GM23338 (cell line): ENCODE measurements around the gene SHISA6. TPM values are rescaled to one million over a fixed set of nuclear protein-coding genes. Genes with fewer than 3 reads are reported as not detected.

Experiments used
- ATAC-seq: fragments of 200-7000 bp; cut with Tn5 transposase; 3 replicates; pipeline ENCODE4 v1.9.1; 2020
- DNase-seq: peaks from one replicate; pipeline ENCODE4 v3.0.0-alpha.2; 2015; ENCODE audit warnings: low spot score
- H2AFZ ChIP-seq: fragments of 200-600 bp; sonication (generic); 2 replicates; pipeline ENCODE4 v1.8.0; 2016; ENCODE audit warnings: antibody characterized with exemption, mild to moderate bottlenecking, moderate library complexity
- H3F3A ChIP-seq: fragments of 200-600 bp; sonication (generic); replicated peaks from 2 replicates; pipeline ENCODE4 v1.8.0; 2017; ENCODE audit warnings: antibody characterized with exemption, mixed run types, low read depth
- H3K27ac ChIP-seq: fragments of 200-600 bp; sonication (generic); 2 replicates; pipeline ENCODE4 v1.6.1; 2016; ENCODE audit warnings: low read depth
- H3K27me3 ChIP-seq: fragments of 200-600 bp; sonication (generic); 2 replicates; pipeline ENCODE4 v1.8.0; 2016; ENCODE audit warnings: mild to moderate bottlenecking, mixed run types, moderate library complexity; ENCODE audit not compliant: insufficient read depth
- H3K36me3 ChIP-seq: fragments of 200-600 bp; sonication (generic); 2 replicates; pipeline ENCODE4 v1.8.0; 2016; ENCODE audit warnings: mild to moderate bottlenecking; ENCODE audit not compliant: insufficient read depth
- H3K4me1 ChIP-seq: fragments of 200-600 bp; sonication (generic); 2 replicates; pipeline ENCODE4 v1.8.0; 2016; ENCODE audit warnings: mild to moderate bottlenecking, moderate library complexity; ENCODE audit not compliant: insufficient read depth
- H3K4me2 ChIP-seq: fragments of 200-600 bp; sonication (generic); 2 replicates; pipeline ENCODE4 v1.7.1; 2017; ENCODE audit warnings: mixed run types
- H3K4me3 ChIP-seq: fragments of 200-600 bp; sonication (generic); 2 replicates; pipeline ENCODE4 v1.6.1; 2016; ENCODE audit warnings: mixed run types
- H3K79me2 ChIP-seq: fragments of 200-600 bp; sonication (generic); replicated peaks from 2 replicates; pipeline ENCODE4 v1.8.0; 2017; ENCODE audit warnings: mild to moderate bottlenecking; ENCODE audit not compliant: insufficient read depth
- H3K9me2 ChIP-seq: fragments of 200-600 bp; sonication (generic); 2 replicates; pipeline ENCODE4 v1.8.0; 2017; ENCODE audit not compliant: insufficient read depth
- H4K20me1 ChIP-seq: fragments of 200-600 bp; sonication (generic); replicated peaks from 2 replicates; pipeline ENCODE4 v1.8.0; 2017; ENCODE audit warnings: mild to moderate bottlenecking; ENCODE audit not compliant: insufficient read depth
- H3K27ac Mint-ChIP-seq: 2 replicates; pipeline ENCODE4 v1.8.0; 2020; ENCODE audit warnings: inconsistent platforms, mild to moderate bottlenecking, moderate library complexity, mixed read lengths
- H3K27me3 Mint-ChIP-seq: 3 replicates; pipeline ENCODE4 v1.8.0; 2022; ENCODE audit warnings: low read depth, mild to moderate bottlenecking, moderate library complexity, mixed read lengths, inconsistent platforms; ENCODE audit not compliant: insufficient read depth, poor library complexity
- H3K36me3 Mint-ChIP-seq: 3 replicates; pipeline ENCODE4 v1.8.0; 2021; ENCODE audit warnings: low read depth, mild to moderate bottlenecking, inconsistent platforms, moderate library complexity, mixed read lengths
- H3K4me1 Mint-ChIP-seq: 3 replicates; pipeline ENCODE4 v1.8.0; 2020; ENCODE audit warnings: mild to moderate bottlenecking, inconsistent platforms, mixed read lengths
- H3K4me3 Mint-ChIP-seq: 3 replicates; pipeline ENCODE4 v1.8.0; 2021; ENCODE audit warnings: moderate library complexity, mild to moderate bottlenecking, inconsistent platforms, mixed read lengths
- H3K9me3 Mint-ChIP-seq: 3 replicates; pipeline ENCODE4 v1.8.0; 2020; ENCODE audit warnings: moderate library complexity, mild to moderate bottlenecking, inconsistent platforms, mixed read lengths
- CREB1 ChIP-seq: fragments of 250-450 bp; sonication (Bioruptor Pico); IDR thresholded peaks from 2 replicates; pipeline ENCODE4 v1.5.0; 2020; ENCODE audit warnings: low read depth, mild to moderate bottlenecking, moderate library complexity
- EZH2phosphoT487 ChIP-seq: fragments of 200-600 bp; sonication (generic); IDR thresholded peaks from one replicate; pipeline ENCODE4 v1.8.1; 2018; ENCODE audit warnings: antibody characterized with exemption; ENCODE audit not compliant: unreplicated experiment
- JUNB ChIP-seq: IDR thresholded peaks from one replicate; pipeline ENCODE4 v1.6.1; 2016; ENCODE audit warnings: antibody characterized with exemption; ENCODE audit not compliant: unreplicated experiment
- NANOG ChIP-seq: IDR thresholded peaks from 2 replicates; pipeline ENCODE4 v1.6.1; 2016; ENCODE audit warnings: antibody characterized with exemption, borderline replicate concordance
- POLR2AphosphoS5 ChIP-seq: IDR thresholded peaks from 2 replicates; pipeline ENCODE4 v1.6.1; 2016; ENCODE audit warnings: antibody characterized with exemption, low read depth
- STAT1 ChIP-seq: IDR thresholded peaks from one replicate; pipeline ENCODE4 v1.6.1; 2016; ENCODE audit warnings: antibody characterized with exemption; ENCODE audit not compliant: unreplicated experiment
- ZNF114 ChIP-seq: fragments of 250-450 bp; sonication (Bioruptor Pico); IDR thresholded peaks from 2 replicates; pipeline ENCODE4 v1.5.0; 2020; ENCODE audit warnings: mild to moderate bottlenecking, moderate library complexity
- polyA plus RNA-seq: library from polyadenylated mRNA; unstranded; fragments of >200 nt; fragmentation: Nextera tagmentation; extraction: Ambion mirVana; gene quantifications from 2 replicates; pipeline ENCODE4 v1.2.1, GENCODE V29; 2016
- total RNA-seq: library from RNA; depleted of rRNA; stranded (reverse); fragments of >200 nt; shearing (Covaris generic); gene quantifications from 2 replicates; pipeline ENCODE4 v1.2.3, GENCODE V29; 2014
- TF ChIP-seq, protein P1 (sequence below): fragments of 250-450 bp; sonication (Bioruptor Pico); IDR thresholded peaks from 2 replicates; pipeline ENCODE4 v1.5.0; 2020; ENCODE audit warnings: mild to moderate bottlenecking, moderate library complexity
- TF ChIP-seq, protein P2 (sequence below): IDR thresholded peaks from 2 replicates; pipeline ENCODE4 v1.6.1; 2016; ENCODE audit warnings: antibody characterized with exemption

SHISA6 gene
- total and polyA plus RNA-seq, 2 experiments from 2014 or later, result 0.52 TPM; not detected in 1

- no peaks in the 10 kb centered on the region for H3K79me2 ChIP-seq
- no peaks in the 10 kb centered on the region for H3K9me2 ChIP-seq
- Mint-ChIP-seq H3K27me3 (peaks cover 4% of the 10 kb centered on the region), H3K36me3 (peaks cover 37% of the 10 kb centered on the region), H3K9me3 (peaks cover 98% of the 10 kb centered on the region), H3K27ac (no peak overlapping the region), H3K4me1 (no peaks in the 10 kb centered on the region), H3K4me3 (no peak overlapping the region)
- TF ChIP-seq POLR2AphosphoS5, result no peak
- H3K36me3 ChIP-seq, result 0 out of 2 replicates have a peak, but pooled peaks cover 9% of the 10 kb centered on the region
- no peak for ATAC-seq
- H3K4me2 ChIP-seq, result no peak overlapping the region
- H3K4me3 ChIP-seq, result no peak overlapping the region
- no peaks in the 10 kb centered on the region for H3F3A ChIP-seq
- no peak overlapping the region for H3K27ac ChIP-seq
- H3K27me3 ChIP-seq, result no peaks in the 10 kb centered on the region
- no peak for DNase-seq
- no peaks in the 10 kb centered on the region for H3K4me1 ChIP-seq
- H4K20me1 ChIP-seq, result no peaks in the 10 kb centered on the region
- no peak overlapping the region for H2AFZ ChIP-seq
These were observed 78.9 kb downstream of the SHISA6 start for GRCh38 chr17:11319894-11320293.

DNA sequence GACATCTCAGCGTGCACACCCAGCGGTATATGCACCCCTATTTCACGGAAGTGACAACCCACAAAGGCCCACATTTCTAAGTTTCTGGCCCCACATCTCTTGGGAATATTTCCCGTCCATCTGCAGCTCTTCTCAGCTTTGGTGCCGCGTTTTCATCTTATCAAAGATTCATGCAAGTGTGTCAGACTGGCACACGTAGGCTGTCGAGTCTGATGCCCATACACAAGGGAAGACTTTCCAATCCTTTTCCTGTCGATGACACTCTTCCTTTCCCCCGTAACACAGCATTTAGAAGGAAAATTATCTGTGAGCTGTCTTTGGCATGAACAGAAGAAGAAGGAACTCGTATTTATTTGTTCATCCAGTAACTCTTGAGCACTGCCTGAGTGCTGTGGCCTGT is 83.0 kb downstream of the SHISA6 start:
- Mint-ChIP-seq H3K4me3 (no peak overlapping the region), H3K9me3 (peaks cover 97% of the 10 kb centered on the region), H3K27me3 (peaks cover 4% of the 10 kb centered on the region), H3K27ac (no peak overlapping the region), H3K4me1 (no peaks in the 10 kb centered on the region), H3K36me3 (peaks cover 37% of the 10 kb centered on the region)
- H3F3A ChIP-seq, result no peaks in the 10 kb centered on the region
- no peaks in the 10 kb centered on the region for H3K9me2 ChIP-seq
- no peaks in the 10 kb centered on the region for H4K20me1 ChIP-seq
- no peak overlapping the region for H2AFZ ChIP-seq
- H3K36me3 ChIP-seq, result 0 out of 2 replicates have a peak, but pooled peaks cover 14% of the 10 kb centered on the region
- H3K27me3 ChIP-seq, result no peaks in the 10 kb centered on the region
- H3K79me2 ChIP-seq, result no peaks in the 10 kb centered on the region
- no peaks in the 10 kb centered on the region for H3K4me1 ChIP-seq
- ATAC-seq (no peak), DNase-seq (no peak)
- H3K4me2 ChIP-seq, result no peak overlapping the region
- TF ChIP-seq STAT1, result no peak
- TF ChIP-seq EZH2phosphoT487, result no peak
- TF ChIP-seq CREB1, result no peak
- TF ChIP-seq ZNF114 (CRISPR knock-in tag), result no peak
- TF ChIP-seq POLR2AphosphoS5, result no peak
- TF ChIP-seq JUNB, result no peak
- H3K4me3 ChIP-seq, result no peak overlapping the region
- no peak overlapping the region for H3K27ac ChIP-seq

DNA sequence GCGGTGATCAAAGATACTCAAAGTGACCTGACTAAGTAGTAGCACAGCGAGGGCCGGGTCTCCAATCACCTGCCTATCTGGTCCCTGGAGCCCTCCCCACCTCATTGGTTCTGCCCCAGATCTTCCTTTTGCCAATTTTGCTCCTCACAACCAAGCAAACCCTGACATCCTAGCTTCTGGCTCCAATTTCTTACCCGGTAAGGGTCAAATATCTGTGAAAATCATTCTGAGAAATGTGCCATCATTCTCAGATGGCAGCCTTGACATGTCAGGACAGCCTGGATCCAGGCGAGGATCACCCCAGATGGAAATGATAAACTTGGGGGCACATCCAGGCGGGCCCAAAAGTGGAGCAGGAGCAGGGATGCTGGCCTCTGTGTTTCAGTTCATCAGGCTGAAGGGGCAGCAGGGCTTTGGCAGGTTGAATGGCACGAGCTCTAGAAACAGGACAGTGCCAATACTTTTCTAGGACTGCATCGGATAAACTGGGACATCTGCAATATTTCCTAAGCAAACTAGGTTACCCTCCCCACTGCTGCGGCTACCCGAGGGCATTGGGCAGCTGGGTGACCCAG is 83.9 kb downstream of the SHISA6 start:
- Histone ChIP-seq H3K9me2 (no peaks in the 10 kb centered on the region), H4K20me1 (no peaks in the 10 kb centered on the region), H3K27ac (no peak overlapping the region), H3K4me1 (no peaks in the 10 kb centered on the region), H3K27me3 (no peaks in the 10 kb centered on the region), H2AFZ (no peak overlapping the region), H3K4me3 (no peak overlapping the region), H3K4me2 (no peak overlapping the region), H3K36me3 (0 out of 2 replicates have a peak, but pooled peaks cover 14% of the 10 kb centered on the region), H3F3A (no peaks in the 10 kb centered on the region), H3K79me2 (no peaks in the 10 kb centered on the region)
- Mint-ChIP-seq H3K4me3 (no peak overlapping the region), H3K4me1 (no peaks in the 10 kb centered on the region), H3K36me3 (peaks cover 33% of the 10 kb centered on the region), H3K27ac (no peak overlapping the region), H3K9me3 (peaks cover 97% of the 10 kb centered on the region), H3K27me3 (peaks cover 4% of the 10 kb centered on the region)
- ATAC-seq (no peak), DNase-seq (no peak)
- TF ChIP-seq NANOG (no peak), JUNB (no peak), POLR2AphosphoS5 (no peak), EZH2phosphoT487 (no peak), CREB1 (no peak), ZNF114 (CRISPR knock-in tag) (no peak)
- TF ChIP-seq, protein P1, sequence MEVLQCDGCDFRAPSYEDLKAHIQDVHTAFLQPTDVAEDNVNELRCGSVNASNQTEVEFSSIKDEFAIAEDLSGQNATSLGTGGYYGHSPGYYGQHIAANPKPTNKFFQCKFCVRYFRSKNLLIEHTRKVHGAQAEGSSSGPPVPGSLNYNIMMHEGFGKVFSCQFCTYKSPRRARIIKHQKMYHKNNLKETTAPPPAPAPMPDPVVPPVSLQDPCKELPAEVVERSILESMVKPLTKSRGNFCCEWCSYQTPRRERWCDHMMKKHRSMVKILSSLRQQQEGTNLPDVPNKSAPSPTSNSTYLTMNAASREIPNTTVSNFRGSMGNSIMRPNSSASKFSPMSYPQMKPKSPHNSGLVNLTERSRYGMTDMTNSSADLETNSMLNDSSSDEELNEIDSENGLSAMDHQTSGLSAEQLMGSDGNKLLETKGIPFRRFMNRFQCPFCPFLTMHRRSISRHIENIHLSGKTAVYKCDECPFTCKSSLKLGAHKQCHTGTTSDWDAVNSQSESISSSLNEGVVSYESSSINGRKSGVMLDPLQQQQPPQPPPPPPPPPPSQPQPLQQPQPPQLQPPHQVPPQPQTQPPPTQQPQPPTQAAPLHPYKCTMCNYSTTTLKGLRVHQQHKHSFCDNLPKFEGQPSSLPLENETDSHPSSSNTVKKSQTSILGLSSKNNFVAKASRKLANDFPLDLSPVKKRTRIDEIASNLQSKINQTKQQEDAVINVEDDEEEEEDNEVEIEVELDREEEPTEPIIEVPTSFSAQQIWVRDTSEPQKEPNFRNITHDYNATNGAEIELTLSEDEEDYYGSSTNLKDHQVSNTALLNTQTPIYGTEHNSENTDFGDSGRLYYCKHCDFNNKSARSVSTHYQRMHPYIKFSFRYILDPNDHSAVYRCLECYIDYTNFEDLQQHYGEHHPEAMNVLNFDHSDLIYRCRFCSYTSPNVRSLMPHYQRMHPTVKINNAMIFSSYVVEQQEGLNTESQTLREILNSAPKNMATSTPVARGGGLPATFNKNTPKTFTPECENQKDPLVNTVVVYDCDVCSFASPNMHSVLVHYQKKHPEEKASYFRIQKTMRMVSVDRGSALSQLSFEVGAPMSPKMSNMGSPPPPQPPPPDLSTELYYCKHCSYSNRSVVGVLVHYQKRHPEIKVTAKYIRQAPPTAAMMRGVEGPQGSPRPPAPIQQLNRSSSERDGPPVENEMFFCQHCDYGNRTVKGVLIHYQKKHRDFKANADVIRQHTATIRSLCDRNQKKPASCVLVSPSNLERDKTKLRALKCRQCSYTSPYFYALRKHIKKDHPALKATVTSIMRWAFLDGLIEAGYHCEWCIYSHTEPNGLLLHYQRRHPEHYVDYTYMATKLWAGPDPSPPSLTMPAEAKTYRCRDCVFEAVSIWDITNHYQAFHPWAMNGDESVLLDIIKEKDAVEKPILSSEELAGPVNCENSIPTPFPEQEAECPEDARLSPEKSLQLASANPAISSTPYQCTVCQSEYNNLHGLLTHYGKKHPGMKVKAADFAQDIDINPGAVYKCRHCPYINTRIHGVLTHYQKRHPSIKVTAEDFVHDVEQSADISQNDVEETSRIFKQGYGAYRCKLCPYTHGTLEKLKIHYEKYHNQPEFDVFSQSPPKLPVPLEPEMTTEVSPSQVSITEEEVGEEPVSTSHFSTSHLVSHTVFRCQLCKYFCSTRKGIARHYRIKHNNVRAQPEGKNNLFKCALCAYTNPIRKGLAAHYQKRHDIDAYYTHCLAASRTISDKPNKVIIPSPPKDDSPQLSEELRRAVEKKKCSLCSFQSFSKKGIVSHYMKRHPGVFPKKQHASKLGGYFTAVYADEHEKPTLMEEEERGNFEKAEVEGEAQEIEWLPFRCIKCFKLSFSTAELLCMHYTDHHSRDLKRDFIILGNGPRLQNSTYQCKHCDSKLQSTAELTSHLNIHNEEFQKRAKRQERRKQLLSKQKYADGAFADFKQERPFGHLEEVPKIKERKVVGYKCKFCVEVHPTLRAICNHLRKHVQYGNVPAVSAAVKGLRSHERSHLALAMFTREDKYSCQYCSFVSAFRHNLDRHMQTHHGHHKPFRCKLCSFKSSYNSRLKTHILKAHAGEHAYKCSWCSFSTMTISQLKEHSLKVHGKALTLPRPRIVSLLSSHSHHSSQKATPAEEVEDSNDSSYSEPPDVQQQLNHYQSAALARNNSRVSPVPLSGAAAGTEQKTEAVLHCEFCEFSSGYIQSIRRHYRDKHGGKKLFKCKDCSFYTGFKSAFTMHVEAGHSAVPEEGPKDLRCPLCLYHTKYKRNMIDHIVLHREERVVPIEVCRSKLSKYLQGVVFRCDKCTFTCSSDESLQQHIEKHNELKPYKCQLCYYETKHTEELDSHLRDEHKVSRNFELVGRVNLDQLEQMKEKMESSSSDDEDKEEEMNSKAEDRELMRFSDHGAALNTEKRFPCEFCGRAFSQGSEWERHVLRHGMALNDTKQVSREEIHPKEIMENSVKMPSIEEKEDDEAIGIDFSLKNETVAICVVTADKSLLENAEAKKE (CRISPR knock-in tag), result no peak
- TF ChIP-seq, protein P2, sequence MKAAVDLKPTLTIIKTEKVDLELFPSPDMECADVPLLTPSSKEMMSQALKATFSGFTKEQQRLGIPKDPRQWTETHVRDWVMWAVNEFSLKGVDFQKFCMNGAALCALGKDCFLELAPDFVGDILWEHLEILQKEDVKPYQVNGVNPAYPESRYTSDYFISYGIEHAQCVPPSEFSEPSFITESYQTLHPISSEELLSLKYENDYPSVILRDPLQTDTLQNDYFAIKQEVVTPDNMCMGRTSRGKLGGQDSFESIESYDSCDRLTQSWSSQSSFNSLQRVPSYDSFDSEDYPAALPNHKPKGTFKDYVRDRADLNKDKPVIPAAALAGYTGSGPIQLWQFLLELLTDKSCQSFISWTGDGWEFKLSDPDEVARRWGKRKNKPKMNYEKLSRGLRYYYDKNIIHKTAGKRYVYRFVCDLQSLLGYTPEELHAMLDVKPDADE, result no peak
